ENCODE results near the gene TBC1D1. TPM values are rescaled to one million over a fixed set of nuclear protein-coding genes. Genes with fewer than 3 reads are reported as not detected.

Gene TBC1D1
- total RNA-seq, 2 experiments from 2014 or later: 84.9 to 89.0 TPM

DNA sequence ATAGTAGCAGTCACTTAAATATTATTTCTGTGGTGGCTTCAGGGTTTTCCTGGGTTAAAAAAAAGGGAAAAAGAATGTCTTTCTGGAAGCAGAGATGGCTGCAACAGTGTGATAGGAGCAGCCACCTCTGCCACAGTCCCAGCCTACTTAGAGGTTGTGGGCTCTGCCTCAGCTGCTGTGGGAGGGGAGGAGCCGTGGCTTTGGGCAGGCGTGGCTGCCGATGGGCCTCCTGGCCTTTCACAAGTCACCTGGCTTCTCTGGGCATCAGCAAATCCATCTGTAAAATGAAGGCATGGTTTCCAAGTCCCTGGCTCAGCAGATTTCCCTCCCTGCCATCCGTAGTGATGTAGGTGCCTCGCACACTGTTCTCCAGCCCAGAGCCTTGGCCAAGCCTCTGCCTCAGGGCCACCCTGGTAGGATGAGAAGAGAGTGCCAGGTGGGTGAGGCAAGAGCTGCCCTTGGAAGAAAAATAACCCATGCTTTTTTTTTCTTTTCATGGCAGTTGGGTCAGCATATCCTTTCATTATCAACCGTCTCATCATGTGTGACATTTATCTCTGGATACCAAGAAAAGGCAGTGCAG lies 135.4 kb downstream of the TBC1D1 start:
- ChIA-PET CTCF (no interaction called here), POLR2A (no interaction called here)

GRCh38 chr4:38030023-38030422 lies 139.1 kb downstream of the TBC1D1 start:
- CTCF ChIA-PET: no interaction called here
- POLR2A ChIA-PET: no interaction called here

GRCh38 chr4:38034986-38035882 lies 144.3 kb downstream of the TBC1D1 start:
- ChIA-PET POLR2A (no interaction called here), CTCF (interaction anchor here (1.1 to 2.0 kb wide), 5 partner anchors 53 to 696 kb away, joined by 3 to 11 read pairs (median 4); no protein-coding TSS in a partner anchor)

- POLR2A ChIA-PET: no interaction called here
- CTCF ChIA-PET: interaction anchor here (2.0 kb wide), 1 partner anchor 230 kb away, joined by 11 read pairs; no protein-coding TSS in a partner anchor
These were observed 145.7 kb downstream of the TBC1D1 start for GRCh38 chr4:38036548-38036947.

DNA sequence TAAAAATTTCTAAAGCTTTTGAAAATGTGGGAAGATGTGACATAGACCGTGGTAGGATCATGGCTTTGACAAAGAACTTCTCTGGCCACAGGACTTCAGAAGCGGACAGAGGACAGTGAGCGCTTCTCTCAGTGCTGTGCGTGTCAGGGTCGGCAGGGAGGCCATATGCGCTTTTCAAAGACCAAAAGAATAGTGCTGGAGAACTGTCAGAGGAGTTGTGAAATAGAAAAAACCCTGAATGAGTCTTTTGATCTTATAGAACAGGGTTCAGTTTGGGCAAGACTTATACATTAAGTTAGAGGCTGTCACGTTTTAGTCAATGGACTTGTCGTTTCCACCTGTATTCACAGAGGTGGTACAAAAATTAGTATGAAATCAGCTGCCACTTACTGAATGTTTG lies 146.7 kb downstream of the TBC1D1 start:
- POLR2A ChIA-PET: no interaction called here
- CTCF ChIA-PET: interaction anchor here (0.6 to 1.7 kb wide), 2 partner anchors 234 to 1719 kb away, joined by 3 read pairs; no protein-coding TSS in a partner anchor

DNA sequence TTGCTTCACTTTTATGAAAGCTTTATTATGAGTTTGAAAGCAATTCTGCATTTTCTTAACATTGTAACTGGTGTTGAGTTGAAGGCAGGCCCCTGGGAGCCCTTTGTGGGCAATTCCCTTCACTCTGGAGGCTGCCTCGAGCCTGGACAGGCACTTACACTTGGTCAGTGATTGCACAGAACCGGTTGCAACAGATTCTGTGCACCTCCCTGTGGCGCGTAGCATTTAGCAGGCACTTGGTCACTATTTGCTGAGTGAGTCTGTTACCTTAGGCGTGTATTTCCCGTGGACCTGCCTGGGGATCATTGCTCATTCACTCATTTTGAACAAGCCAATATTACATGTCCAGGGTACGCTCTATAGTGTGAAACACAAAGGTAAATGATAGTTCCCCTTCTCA lies 149.7 kb downstream of the TBC1D1 start:
- POLR2A ChIA-PET: no interaction called here
- CTCF ChIA-PET: no interaction called here

DNA sequence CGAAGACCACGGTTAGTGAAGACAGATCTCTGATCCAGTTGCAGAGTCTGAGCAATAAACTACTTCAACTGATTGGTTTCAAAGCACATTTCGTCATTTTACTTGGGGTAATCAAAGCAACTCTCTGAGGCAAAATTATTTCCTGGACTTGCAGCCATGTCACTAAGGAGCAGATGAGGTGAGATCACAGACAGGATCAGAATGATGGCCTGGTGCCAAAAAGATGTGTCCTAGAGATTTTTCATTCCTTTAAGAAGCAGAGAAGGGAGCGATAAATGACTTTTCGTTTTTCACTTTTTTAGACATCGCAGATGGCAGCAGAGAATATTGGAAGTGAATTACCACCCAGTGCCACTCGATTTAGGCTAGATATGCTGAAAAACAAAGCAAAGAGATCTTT lies 153.2 kb downstream of the TBC1D1 start:
- ChIA-PET POLR2A (no interaction called here), CTCF (no interaction called here)

DNA sequence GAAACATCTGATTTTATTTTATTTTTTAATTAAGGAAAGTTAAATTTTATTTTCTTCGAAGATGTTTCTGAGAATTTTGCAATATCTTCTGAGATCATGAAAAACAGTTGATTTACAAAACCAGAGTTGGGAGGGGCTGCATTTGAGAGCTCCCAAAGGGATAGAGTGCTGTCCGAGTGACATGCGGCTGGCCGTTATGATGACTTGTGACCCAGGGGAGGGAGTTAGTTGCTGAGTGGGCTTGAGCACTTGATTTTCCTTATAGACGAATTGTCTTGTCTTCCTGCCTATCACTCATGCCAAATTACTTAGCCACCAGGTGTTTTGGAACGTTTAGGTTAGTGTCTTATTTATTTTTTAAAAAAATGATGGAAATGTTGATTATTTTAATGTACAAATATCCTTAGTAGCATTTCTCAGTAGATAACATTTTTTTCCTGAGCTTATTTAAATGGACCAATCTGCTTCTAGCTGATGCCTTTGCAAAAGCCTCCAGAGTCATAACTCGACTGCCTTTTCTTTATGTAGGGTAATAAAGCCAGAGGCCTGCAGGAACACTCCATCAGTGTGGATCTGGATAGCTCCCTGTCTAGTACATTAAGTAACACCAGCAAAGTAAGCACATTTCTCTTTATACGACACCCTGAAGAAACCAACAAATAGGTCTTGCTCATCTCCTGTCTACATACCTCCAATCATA lies 154.6 kb downstream of the TBC1D1 start:
- CTCF ChIA-PET: no interaction called here
- POLR2A ChIA-PET: no interaction called here

DNA sequence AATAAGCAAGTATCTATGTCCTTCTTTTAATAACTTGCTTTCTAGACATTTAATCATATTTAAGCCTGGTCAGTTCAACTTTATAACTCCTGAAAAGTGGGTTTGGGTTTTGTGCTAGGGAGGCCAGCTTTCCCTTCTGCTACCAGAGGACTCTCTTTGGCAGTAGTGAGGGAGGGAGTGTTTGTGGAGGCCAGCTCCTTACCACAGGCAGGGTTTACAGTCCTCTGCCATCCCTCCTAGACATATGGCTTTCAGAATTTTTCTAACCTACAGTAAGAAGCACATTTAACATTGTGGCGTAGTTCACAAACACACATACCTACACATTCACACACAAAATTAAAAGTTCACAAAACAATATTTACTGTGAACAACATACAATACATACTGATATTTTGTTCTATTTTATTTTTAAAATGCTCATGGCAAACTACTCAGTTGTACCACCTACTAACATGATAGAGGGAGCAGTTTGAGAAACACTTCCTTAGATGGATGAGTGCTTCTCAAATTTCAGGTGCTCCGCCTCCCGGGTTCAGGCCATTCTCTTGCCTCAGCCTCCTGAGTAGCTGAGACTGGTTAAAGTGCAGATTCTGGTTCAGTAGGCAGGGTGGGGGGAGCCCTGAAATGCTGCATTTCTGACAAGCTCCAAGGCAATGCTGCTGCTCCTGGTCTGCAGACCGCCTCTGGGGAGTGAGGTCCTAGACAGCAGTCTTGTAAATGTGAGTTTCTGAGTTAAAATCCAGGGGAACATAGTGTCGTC lies 156.0 kb downstream of the TBC1D1 start:
- CTCF ChIA-PET: no interaction called here
- POLR2A ChIA-PET: no interaction called here

DNA sequence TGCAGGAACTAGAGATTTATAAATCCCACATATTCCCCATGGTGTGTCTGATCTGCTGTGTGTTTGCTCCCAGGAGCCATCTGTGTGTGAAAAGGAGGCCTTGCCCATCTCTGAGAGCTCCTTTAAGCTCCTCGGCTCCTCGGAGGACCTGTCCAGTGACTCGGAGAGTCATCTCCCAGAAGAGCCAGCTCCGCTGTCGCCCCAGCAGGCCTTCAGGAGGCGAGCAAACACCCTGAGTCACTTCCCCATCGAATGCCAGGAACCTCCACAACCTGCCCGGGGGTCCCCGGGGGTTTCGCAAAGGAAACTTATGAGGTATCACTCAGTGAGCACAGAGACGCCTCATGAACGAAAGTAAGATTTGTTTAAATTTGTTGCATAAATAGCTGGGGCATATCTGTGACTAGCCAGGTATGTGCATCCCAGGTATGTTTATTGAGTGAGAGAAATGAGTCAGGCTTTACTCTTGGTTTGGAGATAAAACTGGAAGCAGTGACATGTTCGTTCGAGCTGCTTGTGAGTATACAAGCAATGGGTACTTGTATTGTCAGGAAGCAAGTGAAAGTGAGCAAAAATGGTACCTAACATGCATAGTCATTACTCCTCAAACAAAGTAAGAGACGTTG lies 158.8 kb downstream of the TBC1D1 start:
- CTCF ChIA-PET: no interaction called here

DNA sequence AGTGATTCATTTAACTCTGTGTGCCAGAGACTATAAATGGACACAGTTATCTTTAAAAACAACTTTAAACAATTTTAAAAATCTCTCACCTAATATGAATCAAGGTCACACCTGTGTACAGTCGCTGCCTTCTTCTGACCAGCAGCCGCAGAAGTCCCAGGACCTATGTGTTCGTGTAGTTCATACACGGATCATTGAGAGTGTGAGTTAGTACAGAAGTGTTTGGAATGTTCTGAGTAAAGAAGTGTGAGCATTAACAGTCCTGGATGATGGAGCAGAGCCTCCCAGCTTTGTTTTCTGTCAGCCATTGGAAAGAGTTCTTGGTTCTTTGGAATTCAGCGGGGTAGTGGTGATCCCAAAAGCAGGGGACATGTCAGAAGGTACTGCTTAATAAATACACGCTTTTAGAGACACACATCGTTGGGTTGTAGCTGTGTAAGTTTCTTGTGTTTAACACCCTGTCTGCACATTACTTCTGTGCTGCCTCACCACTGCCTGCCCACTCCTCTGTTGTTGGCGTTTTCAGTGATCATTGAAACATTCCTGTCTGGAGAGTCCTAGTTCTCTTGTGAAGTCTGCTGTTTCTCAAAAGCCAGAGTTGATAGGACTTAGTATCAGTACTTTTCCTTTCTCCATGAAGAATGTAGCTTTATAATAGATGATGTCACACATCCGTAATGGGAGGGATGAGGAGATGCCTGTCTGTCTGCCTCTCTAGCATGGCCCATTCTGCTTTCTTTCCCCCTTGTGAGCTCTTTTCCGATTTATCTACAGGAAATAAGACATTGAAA lies 159.9 kb downstream of the TBC1D1 start:
- POLR2A ChIA-PET: no interaction called here

More for the DNA sequence above, 158.8 kb downstream of the TBC1D1 start:
- POLR2A ChIA-PET: no interaction called here

GRCh38 chr4:38055566-38055965 lies 164.7 kb downstream of the TBC1D1 start:
- POLR2A ChIA-PET: interaction anchor here (0.6 kb wide), 1 partner anchor 164 kb away, joined by 3 read pairs; the partner anchor contains the start of gene TBC1D1
- CTCF ChIA-PET: interaction anchor here (0.5 kb wide), 1 partner anchor 93 kb away, joined by 3 read pairs; no protein-coding TSS in a partner anchor

More for the DNA sequence above, 159.9 kb downstream of the TBC1D1 start:
- CTCF ChIA-PET: no interaction called here

DNA sequence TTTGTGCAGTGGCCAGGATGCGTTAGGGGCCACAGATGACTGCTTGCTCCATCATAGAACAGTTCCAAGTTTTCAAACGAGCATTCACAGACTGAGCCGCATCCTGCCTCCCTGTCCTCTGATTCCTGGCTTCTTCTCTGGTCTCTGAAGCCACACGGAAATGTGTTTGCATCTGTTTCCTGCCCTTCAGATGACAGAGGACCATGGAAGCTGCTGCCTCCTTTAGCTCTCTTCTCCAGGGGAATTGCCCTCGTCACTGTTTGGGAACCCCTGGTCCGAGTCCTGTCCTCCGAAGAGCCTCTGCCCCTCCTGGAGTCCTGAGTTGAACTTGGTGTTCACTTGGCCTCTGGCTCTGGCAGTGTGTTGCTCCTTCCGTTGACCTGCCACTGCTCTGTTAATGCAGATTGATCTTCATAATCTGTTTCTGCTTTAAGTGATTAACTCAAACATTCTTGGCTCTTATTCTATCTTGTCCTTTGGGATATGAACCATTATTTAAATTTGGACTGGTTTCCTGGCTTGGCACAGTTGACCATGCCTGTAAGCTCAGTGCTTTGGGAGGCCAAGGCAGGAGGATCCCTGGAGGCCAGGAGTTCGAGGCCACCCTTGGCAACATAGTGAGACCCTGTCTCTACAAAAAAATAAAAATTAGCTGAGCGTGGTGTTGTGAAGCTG lies 165.3 kb downstream of the TBC1D1 start:
- ChIA-PET POLR2A (no interaction called here), CTCF (interaction anchor here (0.5 kb wide), 1 partner anchor 93 kb away, joined by 3 read pairs; no protein-coding TSS in a partner anchor)

- CTCF ChIA-PET: no interaction called here
- POLR2A ChIA-PET: no interaction called here
These were observed 167.3 kb downstream of the TBC1D1 start for GRCh38 chr4:38058151-38058550.

DNA sequence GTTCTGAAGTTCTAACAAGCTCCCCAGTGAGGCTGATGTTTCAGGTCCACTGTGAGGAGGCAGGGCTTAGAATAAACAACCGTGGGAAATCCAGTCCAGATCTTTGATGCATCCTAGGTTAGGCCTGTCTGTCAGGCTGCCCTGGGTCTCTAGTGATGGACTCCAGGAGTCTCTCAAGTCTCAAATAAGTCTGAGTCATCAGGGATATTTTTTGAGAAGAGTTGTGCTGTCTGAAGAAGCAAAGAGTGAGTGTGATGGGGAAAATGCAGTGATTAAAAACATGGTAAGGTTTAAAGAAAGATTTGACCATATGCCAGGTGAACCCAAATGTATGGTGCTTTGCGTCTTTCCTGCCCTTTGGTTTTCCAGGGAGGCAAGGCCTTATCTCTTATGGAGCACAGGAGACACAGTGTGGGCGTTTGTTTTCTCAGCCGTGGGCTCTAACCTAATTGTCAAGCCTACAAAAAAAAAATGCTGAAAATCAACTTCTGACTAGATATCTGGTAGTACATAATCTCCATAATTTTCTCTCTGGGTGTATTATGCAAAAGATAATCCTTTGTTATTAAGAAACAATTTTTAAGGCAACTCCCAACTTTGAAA lies 170.0 kb downstream of the TBC1D1 start:
- ChIA-PET CTCF (no interaction called here), POLR2A (no interaction called here)

DNA sequence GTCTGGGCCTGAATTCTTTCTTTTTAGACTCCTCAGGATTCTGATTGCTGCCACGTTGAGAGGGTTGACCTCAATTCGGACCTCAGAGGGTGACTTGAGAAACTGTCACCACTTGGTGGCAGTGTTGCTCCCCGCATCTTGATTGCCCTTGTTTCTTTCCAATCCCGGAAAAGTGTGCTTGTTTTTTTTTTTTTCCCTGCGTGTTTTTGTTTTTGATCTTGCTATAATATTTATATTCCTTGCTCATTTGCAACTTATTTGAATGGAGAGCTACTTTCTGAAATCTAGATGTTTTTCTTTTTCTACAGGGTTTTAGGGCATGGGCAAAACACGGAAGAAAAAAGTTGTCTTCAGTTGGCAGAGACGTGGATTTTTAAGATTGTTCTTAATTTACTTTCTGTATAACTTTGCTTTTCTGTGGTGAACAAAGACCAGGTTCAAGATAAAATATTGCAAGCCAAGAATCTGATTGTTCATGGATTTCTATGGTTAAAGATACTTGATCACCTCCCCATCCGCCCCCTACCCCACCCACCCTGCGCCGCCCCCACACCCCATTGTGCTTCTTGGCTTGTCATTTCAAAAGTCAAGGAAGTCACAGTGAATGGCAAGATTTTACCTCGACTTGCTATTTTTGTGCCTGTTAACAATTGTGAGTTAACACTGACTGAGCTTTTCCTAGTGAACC lies 171.3 kb downstream of the TBC1D1 start:
- ChIA-PET POLR2A (interaction anchor here (0.7 kb wide), 1 partner anchor 592 kb away, joined by 3 read pairs; no protein-coding TSS in a partner anchor), CTCF (interaction anchor here (0.6 to 1.6 kb wide), 10 partner anchors 16 to 720 kb away, joined by 3 to 8 read pairs (median 4); partner anchors contain the start of gene TLR10)

GRCh38 chr4:38062776-38063097 lies 171.9 kb downstream of the TBC1D1 start:
- CTCF ChIA-PET: interaction anchor here (0.6 to 1.9 kb wide), 12 partner anchors 15 to 720 kb away, joined by 3 to 8 read pairs (median 4); partner anchors contain the start of gene TLR10
- POLR2A ChIA-PET: interaction anchor here (0.7 kb wide), 1 partner anchor 591 kb away, joined by 3 read pairs; no protein-coding TSS in a partner anchor
